GM12891 (cell line): ENCODE data around the gene PREX1.

Experiments used
- PAX5 ChIP-seq: IDR thresholded peaks from 2 replicates; pipeline ENCODE4 v1.6.1; 2011; ENCODE audit warnings: low read length, moderate library complexity, mild to moderate bottlenecking; ENCODE audit not compliant: insufficient read depth, severe bottlenecking
- POLR2A ChIP-seq: IDR thresholded peaks from 2 replicates; pipeline ENCODE4 v1.6.1; 2011; ENCODE audit warnings: low read depth, low read length, control low read depth
- POLR2AphosphoS5 ChIP-seq: IDR thresholded peaks from 2 replicates; pipeline ENCODE4 v1.6.1; 2011; ENCODE audit warnings: low read depth, low read length, control low read depth
- POU2F2 ChIP-seq: IDR thresholded peaks from 2 replicates; pipeline ENCODE4 v1.6.1; 2011; ENCODE audit warnings: low read depth, mild to moderate bottlenecking, control low read depth, low read length, moderate library complexity
- SPI1 ChIP-seq: IDR thresholded peaks from 2 replicates; pipeline ENCODE4 v1.6.1; 2011; ENCODE audit warnings: low read depth, low read length, control low read depth
- TAF1 ChIP-seq: IDR thresholded peaks from 2 replicates; pipeline ENCODE4 v1.6.1; 2011; ENCODE audit warnings: low read depth, low read length, control low read depth

DNA sequence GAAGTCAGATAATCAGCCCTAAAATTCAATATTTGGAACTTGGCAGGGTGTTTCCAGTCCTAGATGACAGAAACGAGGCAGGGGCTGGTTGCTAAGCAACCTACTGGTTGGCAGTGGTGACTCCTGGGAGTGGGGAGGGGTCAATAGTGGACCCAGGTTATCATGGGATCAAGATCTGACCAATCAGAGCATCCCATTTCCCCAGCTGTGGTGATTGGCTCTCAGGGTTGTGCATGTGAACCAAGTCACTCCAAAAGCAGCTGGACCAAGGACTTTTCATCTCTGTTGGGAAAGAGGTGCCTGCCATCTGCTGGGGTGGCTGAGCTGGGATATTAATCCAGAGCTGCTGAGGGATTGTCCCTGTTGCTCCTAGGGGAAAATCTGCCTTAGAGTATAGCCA is 253.4 kb downstream of the PREX1 start:
- TF ChIP-seq POLR2AphosphoS5 (no peak), TAF1 (no peak), POLR2A (no peak), PAX5 (no peak), SPI1 (no peak), POU2F2 (no peak)
